SW480 (cell line): ENCODE results near the gene RESP18.

Experiments used
- DNase-seq: peaks from one replicate; pipeline ENCODE4 v3.0.0-alpha.2; 2016; ENCODE audit warnings: low spot score

Gene RESP18

GRCh38 chr2:219277703-219278654 is 54.6 kb downstream of the RESP18 start:
- DNase-seq: peak; percentile 76
